Ovary (tissue), 9 donors: Measurements from ENCODE around the gene PTGFR. TPM values are rescaled to one million over a fixed set of nuclear protein-coding genes. Genes with fewer than 3 reads are reported as not detected.

Source experiments
- DNase-seq, 5 donors: peaks; one replicate each; pipeline ENCODE4 v3.0.0-alpha.2; 2019 to 2020
- H3K27ac ChIP-seq, 2 donors: fragments of 200-600 bp; one replicate each; pipeline versions ENCODE4 v1.5.1 to v1.8.0; 2019 to 2022
- H3K27me3 ChIP-seq: fragments of 200-600 bp; one replicate; pipeline ENCODE4 v1.8.0; 2022
- H3K36me3 ChIP-seq: fragments of 200-600 bp; sonication (generic); one replicate; pipeline ENCODE4 v1.5.1; 2019
- H3K4me1 ChIP-seq: one replicate; pipeline ENCODE4 v1.8.1; 2013; ENCODE audit warnings: mild to moderate bottlenecking, moderate library complexity; ENCODE audit not compliant: insufficient read depth
- H3K4me3 ChIP-seq: fragments of 200-600 bp; sonication (generic); one replicate; pipeline ENCODE4 v1.5.1; 2017
- H3K9me3 ChIP-seq, 2 donors: fragments of 200-600 bp in 1 of 2; sonication (generic) in 1 of 2; one replicate each; pipeline versions ENCODE4 v1.5.1 to v1.8.1; 2013 to 2019; ENCODE audit warnings: mild to moderate bottlenecking in 1 of 2, moderate library complexity in 1 of 2
- CTCF ChIP-seq, 3 donors: fragments of 450-650 bp in 2 of 3; fragments of 200-600 bp in 1 of 3; IDR thresholded peaks; one replicate each; pipeline versions ENCODE4 v1.5.1 to v1.8.0; 2016 to 2022; ENCODE audit warnings: antibody characterized with exemption in 3 of 3, mild to moderate bottlenecking in 1 of 3
- EP300 ChIP-seq: sonication (generic); formaldehyde crosslinking; IDR thresholded peaks from one replicate; pipeline ENCODE4 v1.6.1; 2017; ENCODE audit warnings: antibody characterized with exemption
- POLR2A ChIP-seq: fragments of 450-650 bp; IDR thresholded peaks from one replicate; pipeline ENCODE4 v1.6.1; 2017; ENCODE audit warnings: antibody characterized with exemption, mild to moderate bottlenecking, moderate library complexity
- WGBS, 3 donors: extraction: QIAGEN DNeasy Blood & Tissue Kit in 1 of 3; methylation state at CpG; one replicate each; pipeline versions ENCODE4 v1.1.5 to v1.1.7; 2013 to 2017; 5-methylcytosine and 5-hydroxymethylcytosine counted together
- intact Hi-C, 4 donors: fragments of 100-400 bp; cut with DNase I; formaldehyde crosslinking; loops; one replicate each; pipeline versions ENCODE4 v1.11.0 to v1.15.1; 2022 to 2023
- polyA plus RNA-seq, 2 donors: library from polyadenylated mRNA; stranded (reverse); fragments of 200-250 nt in 1 of 2; fragments of 350-450 nt in 1 of 2; fragmentation: Illumina TruSeq in 1 of 2; extraction: RNeasy Lipid Tissue Mini Kit (QIAGEN cat#74804) in 1 of 2; gene quantifications; one replicate each; pipeline ENCODE4 v1.2.3, GENCODE V29; 2013 to 2014
- total RNA-seq, 7 donors: library from RNA; depleted of rRNA in 2 of 7; stranded (reverse); fragments of >200 nt in 2 of 7; fragmentation: NEBNext Ultra II Directional in 3 of 7; extraction: Animal tissue kit (Norgen Biotek cat#: 25700) in 3 of 7; gene quantifications; one replicate each; pipeline versions ENCODE4 v1.1.0 to v1.2.4, GENCODE V29; 2016 to 2023
- donor health status: DM: no; HTN: no; CAD: no; lungs with moderate emphysema.
- donor health status: DM: no; HTN: no; CAD: no.
- donor health status: Bipolar disorder and iron deficiency.
- donor health status: DM: yes; HTN: yes; CAD: no.
- donor health status: DM: no; HTN: no; CAD: no.
- donor health status: DM: yes; HTN: yes; CAD: no.

Gene PTGFR
- total and polyA plus RNA-seq, 9 donors = 2.0 to 42.6 (median 3.8) TPM

- WGBS, 3 donors = 90 to 91% (median 90%) methylated on average over 6 of the region's 6 CpGs
- Histone ChIP-seq H3K36me3 (no peaks in the 10 kb centered on the region), H3K9me3 (no peaks in the 10 kb centered on the region), H3K27ac (no peak overlapping the region), H3K27me3 (no peaks in the 10 kb centered on the region), H3K4me1 (no peaks in the 10 kb centered on the region), H3K4me3 (no peak overlapping the region)
- TF ChIP-seq CTCF (IDR thresholded peaks at IDR 0.05) (no peak), EP300 (no peak), POLR2A (no peak)
- no peak for DNase-seq
- intact Hi-C loops = no loop called here
Measured at GRCh38 chr1:78520216-78520615, 29.4 kb downstream of the PTGFR start.

- H3K27me3 ChIP-seq = no peaks in the 10 kb centered on the region
- no peaks in the 10 kb centered on the region for H3K9me3 ChIP-seq
- intact Hi-C loops = no loop called here
- H3K36me3 ChIP-seq = no peaks in the 10 kb centered on the region
- TF ChIP-seq CTCF (IDR thresholded peaks at IDR 0.05) = no peak
- no peak for TF ChIP-seq EP300
- TF ChIP-seq POLR2A = no peak
- 74 to 92% (median 85%) methylated on average over 3 of the region's 3 CpGs for WGBS, 3 donors
- H3K27ac ChIP-seq = no peak overlapping the region
- no peak overlapping the region for H3K4me3 ChIP-seq
- DNase-seq = no peak
- no peaks in the 10 kb centered on the region for H3K4me1 ChIP-seq
Measured at GRCh38 chr1:78520843-78521242, 30.1 kb downstream of the PTGFR start.

- WGBS, 3 donors = 64 to 78% (median 67%) methylated on average over 2 of the region's 2 CpGs
- Histone ChIP-seq H3K9me3 (no peaks in the 10 kb centered on the region), H3K4me3 (no peak overlapping the region), H3K27ac (no peak overlapping the region), H3K27me3 (no peaks in the 10 kb centered on the region), H3K36me3 (no peaks in the 10 kb centered on the region), H3K4me1 (no peaks in the 10 kb centered on the region)
- TF ChIP-seq CTCF (IDR thresholded peaks at IDR 0.05) (no peak), EP300 (no peak), POLR2A (no peak)
- intact Hi-C loops = no loop called here
- no peak for DNase-seq
Measured at GRCh38 chr1:78522136-78522535, 31.4 kb downstream of the PTGFR start.

GRCh38 chr1:78526496-78526895 is 35.7 kb downstream of the PTGFR start:
- Histone ChIP-seq H3K27me3 (no peaks in the 10 kb centered on the region), H3K4me1 (no peaks in the 10 kb centered on the region), H3K36me3 (no peaks in the 10 kb centered on the region), H3K27ac (no peak overlapping the region), H3K4me3 (no peak overlapping the region), H3K9me3 (no peaks in the 10 kb centered on the region)
- intact Hi-C loops = no loop called here
- no peak for TF ChIP-seq EP300
- no peak for TF ChIP-seq POLR2A
- 48 to 54% (median 53%) methylated on average over 2 of the region's 2 CpGs for WGBS, 3 donors
- DNase-seq = no peak

GRCh38 chr1:78527706-78528105 is 36.9 kb downstream of the PTGFR start:
- no peaks in the 10 kb centered on the region for H3K36me3 ChIP-seq
- no peaks in the 10 kb centered on the region for H3K27me3 ChIP-seq
- H3K27ac ChIP-seq = no peak overlapping the region
- no peaks in the 10 kb centered on the region for H3K4me1 ChIP-seq
- no peak for DNase-seq
- 88 to 96% (median 93%) methylated on average over 2 of the region's 2 CpGs for WGBS, 3 donors
- no peak overlapping the region for H3K4me3 ChIP-seq
- intact Hi-C loops = no loop called here
- no peaks in the 10 kb centered on the region for H3K9me3 ChIP-seq
- no peak for TF ChIP-seq CTCF (IDR thresholded peaks at IDR 0.05)
- TF ChIP-seq EP300 = no peak
- no peak for TF ChIP-seq POLR2A
